D341Med (cell line): Measurements from ENCODE around the gene PCCA.
"Not testable (repeated sequence)": the region's sequence is repeated elsewhere in the genome, so short reads cannot be mapped to it uniquely, and the experiment has no call there.

ENCODE experiments used
- DNase-seq: peaks from one replicate; pipeline ENCODE4 v3.0.0; 2012; ENCODE audit warnings: low spot score

Gene PCCA

GRCh38 chr13:100306434-100306999, 217.6 kb downstream of the PCCA start:
- DNase-seq: no peak

GRCh38 chr13:100314132-100314910, 225.4 kb downstream of the PCCA start:
- DNase-seq: no peak

- no peak for DNase-seq
Measured at GRCh38 chr13:100315522-100315921, 226.6 kb downstream of the PCCA start.

DNA sequence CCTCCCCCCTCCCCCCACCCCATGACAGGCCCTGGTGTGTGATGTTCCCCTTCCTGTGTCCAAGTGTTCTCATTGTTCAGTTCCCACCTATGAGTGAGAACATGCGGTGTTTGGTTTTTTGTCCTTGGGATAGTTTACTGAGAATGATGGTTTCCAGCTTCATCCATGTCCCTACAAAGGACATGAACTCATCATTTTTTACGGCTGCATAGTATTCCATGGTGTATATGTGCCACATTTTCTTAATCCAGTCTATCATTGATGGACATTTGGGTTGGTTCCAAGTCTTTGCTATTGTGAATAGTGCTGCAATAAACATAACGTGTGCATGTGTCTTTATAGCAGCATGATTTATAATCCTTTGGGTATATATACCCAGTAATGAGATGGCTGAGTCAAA, 229.6 kb downstream of the PCCA start:
- DNase-seq: not testable (repeated sequence)

- DNase-seq: no peak
Measured at GRCh38 chr13:100323937-100324336, 235.0 kb downstream of the PCCA start.

GRCh38 chr13:100330662-100331061, 241.8 kb downstream of the PCCA start:
- no peak for DNase-seq

DNA sequence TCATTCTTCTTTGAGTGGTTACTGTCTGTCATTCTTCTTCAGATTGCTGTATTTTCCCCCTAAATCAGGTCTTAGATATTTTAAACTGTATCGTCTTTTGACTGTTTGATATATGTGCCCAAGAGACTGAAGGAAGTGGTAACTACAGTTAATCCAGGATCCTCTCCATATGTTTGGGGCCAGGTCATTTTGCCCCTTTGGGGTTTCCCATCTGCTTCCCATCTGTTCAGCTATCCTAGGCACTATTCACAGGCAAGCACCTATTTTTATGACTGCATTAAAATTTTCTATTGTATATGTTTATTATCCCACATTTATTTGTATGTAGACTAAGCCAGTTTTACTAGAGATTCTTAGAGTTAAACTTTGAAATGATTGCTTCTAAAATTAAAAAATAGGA, 244.2 kb downstream of the PCCA start:
- peak; percentile 23 for DNase-seq

GRCh38 chr13:100334214-100334613, 245.3 kb downstream of the PCCA start:
- DNase-seq: no peak

GRCh38 chr13:100336795-100337516, 248.1 kb downstream of the PCCA start:
- no peak for DNase-seq

DNA sequence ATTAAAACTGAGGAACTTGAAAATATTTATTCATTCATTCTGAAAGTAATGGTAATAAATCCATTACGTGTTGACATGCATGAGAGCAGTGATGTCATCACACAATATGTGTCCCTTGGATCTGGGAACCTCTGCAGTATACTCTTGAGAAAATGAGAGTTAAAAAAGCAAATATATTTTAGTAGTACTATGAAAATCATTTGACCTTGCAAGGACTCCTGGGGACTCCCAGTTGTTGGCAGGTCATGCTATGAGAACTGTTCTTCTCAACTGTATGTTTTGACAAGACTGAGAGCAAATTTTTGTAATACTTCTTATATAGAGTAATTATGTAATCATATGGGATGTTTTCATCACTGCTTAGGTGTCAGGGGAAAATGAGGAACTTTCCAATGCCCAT, 249.4 kb downstream of the PCCA start:
- no peak for DNase-seq

- DNase-seq: no peak
Measured at GRCh38 chr13:100339411-100339940, 250.6 kb downstream of the PCCA start.

DNA sequence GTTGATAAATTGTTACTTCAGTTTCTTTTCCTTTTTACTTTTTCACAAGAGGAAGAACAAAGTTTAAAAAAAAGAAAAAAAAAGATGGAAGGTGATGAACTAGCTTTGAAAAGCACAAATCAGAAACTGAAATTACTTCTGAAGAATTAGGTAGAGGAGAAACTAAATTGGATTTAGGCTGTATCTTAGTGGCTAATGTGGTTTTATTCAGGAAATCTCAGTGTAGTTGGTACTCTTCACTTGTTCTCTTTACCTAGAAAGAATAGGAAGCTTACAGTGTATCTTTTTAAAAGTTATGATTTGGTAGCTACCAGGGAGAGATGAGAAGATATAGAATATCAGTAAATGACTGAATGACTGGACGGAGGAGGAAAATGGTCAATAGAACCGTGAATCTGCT, 252.0 kb downstream of the PCCA start:
- DNase-seq: no peak

DNA sequence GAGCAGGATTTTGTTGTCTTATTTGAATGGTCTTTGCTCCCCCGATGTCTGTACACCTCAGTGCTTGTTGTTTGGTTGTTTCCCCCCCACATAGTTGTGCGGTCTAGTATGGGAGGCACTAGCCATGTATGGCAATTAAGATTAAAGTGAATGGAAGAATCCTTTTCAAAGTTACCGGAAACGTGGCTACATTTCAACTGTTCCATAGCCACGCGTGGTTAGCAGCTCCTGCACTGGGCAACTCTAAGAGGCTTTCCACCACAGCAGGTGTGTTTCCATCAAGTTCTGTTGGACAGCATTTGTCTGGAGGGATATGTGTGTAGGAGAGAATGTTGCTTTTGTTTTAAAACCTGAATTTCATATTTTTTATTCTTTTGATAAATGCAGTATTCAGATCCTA, 252.4 kb downstream of the PCCA start:
- DNase-seq: no peak

DNA sequence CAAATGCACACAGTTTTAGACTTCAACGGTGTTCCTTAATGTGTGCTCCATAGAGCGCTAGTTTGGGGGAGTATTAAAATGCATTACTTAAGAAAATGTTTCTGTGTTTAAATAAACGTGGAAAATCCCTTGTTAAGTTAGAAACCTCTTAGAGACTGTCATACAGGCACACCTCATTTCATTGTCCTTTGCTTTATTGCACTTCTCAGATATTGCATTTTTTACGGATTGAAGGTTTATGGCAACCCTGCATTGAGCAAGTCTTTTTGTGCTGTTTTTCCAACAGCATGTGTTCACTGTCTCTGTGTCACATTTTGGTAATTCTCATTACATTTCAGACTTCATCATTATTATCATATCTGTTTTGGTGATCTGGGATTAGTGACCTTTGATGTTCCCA, 255.7 kb downstream of the PCCA start:
- no peak for DNase-seq

- DNase-seq: no peak
Measured at GRCh38 chr13:100347968-100348367, 259.1 kb downstream of the PCCA start.

DNA sequence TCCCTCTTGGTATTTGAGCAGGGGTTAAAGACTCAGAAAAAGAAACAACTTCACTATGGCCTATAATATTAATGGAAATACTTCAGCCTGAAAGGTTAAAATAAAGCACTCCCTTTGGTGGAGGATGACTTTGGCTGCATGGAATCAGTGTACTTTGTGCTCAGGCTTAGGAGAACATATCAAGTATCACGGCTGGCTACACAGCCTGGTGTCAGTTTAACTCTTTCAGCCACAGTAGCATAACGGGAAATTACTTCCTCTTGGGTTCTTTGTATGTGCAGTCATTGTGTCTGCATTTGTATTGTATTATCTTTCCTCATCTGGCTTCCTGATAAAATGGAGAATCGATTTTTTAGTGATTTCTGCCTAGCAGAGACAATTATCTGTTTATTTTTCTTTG, 260.7 kb downstream of the PCCA start:
- DNase-seq: no peak

DNA sequence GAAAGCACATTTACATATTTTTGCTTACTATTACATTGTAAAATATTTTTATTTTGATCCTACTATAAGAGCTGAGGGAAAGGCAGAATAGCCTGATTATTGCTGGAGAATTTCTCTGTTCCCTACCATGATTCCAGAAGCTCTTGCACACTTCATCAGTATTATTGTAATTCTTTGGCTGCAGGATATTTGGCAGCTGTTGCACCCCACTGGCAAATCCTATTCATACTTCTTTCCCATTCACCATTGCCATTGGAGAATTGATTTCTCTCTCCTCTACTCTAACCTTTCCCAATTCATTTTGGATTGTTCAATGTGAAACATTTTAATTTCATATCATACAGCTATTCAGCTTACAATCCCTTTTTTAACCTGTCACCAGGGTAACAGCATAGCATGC, 261.7 kb downstream of the PCCA start:
- no peak for DNase-seq

DNA sequence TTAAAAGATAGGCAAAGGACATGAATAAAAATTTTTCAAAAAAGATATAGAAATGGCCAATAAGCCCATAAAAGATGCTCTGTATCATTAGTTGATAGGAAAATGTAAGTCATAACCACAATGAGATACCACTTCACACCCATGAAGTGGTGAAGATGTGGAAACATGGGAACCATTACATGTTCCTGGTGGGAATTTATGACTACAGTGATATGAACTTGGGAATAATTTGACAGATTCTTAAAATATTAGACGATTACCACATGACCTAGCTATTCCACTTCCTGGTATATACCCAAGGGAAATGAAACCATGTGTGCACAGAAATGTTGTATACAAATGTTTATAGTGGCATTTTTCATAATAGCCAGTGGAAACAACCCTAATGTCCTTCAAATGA, 267.5 kb downstream of the PCCA start:
- no peak for DNase-seq

DNA sequence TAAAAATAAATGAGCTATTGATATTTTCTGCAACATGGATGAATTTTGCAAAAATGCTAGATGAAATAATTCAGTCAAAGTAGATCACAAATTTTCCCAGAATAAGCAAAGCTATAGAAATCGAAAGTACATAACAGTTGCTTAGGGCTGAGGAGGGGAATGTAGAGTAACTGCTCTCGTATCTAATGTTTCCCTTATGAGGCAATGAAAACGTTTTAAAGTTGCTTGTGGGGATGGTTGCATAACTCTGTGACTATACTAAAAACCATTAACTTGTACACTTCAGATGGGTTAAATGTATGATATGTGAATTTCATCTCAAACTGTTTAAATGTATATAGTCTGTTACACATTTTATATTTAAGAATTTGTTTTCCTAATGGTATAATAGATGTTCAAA, 268.0 kb downstream of the PCCA start:
- DNase-seq: no peak

- no peak for DNase-seq
Measured at GRCh38 chr13:100357764-100358163, 268.9 kb downstream of the PCCA start.

DNA sequence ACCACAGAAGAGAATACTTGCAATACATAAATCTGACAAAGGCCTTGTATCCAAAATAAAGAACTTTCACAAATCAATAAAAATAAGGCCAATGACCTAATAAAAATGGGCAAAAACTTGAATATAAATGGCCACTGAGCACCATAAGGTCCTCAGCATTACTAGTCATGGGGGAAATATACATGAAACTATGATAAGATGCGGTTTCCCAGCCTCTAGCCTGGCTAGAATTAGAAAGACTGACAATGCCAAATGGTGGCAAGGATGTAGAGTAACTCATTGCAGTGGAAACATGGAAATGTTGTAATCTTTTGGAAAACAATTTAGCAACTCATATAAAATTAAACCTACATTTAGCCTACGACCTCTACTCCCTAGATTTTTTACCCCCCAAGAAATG, 272.6 kb downstream of the PCCA start:
- DNase-seq: no peak

DNA sequence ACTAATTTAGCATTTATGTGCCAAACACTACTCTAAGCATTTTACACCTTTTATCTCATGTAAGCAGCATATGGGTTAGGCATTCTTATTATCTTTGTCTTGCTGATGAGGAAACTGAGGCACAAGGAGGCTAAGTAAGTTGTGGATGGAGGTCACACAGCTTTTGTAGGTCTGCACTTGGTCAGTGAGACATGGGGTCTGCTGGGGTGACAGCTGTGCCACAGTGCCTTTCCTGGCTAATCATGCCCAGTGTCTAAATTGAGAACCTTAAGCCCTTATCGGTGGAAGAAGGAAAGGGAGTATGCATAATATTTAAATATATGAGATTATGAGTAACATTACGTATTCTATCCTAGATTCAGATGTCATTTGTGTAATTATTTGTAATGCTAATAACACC, 273.5 kb downstream of the PCCA start:
- no peak for DNase-seq

DNA sequence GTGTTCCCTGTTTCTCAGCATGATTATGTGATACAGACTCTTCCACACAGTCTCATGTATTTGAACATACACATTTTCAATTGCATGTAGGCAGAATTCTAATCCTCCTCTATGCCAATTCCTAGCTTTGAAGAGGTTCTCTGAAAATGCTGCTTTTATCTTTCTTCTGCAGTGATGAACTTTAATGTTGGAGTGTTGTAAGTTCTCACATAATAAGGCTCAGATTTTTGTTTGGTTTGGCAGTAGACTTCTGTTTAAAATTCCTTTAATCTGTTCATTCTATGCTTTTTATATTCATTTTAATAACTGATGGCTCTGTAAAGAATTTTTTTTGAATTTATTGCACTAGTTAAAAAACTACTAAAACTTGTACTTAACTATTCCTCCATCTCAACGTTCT, 273.9 kb downstream of the PCCA start:
- DNase-seq: no peak
